Stimulated activated CD4-positive, alpha-beta T cell treated with anti-CD3 and anti-CD28 coated beads, Interleukin-1b, Interleukin-23, amount 100 ng/mL, for 1 hour (primary cell): ENCODE data around the gene GPS1.

Experiments used
- DNase-seq, 2 donors: peaks; one replicate each; pipeline ENCODE4 v3.0.0-alpha.2; 2020; ENCODE audit warnings: low read depth in 2 of 2

Gene GPS1

DNA sequence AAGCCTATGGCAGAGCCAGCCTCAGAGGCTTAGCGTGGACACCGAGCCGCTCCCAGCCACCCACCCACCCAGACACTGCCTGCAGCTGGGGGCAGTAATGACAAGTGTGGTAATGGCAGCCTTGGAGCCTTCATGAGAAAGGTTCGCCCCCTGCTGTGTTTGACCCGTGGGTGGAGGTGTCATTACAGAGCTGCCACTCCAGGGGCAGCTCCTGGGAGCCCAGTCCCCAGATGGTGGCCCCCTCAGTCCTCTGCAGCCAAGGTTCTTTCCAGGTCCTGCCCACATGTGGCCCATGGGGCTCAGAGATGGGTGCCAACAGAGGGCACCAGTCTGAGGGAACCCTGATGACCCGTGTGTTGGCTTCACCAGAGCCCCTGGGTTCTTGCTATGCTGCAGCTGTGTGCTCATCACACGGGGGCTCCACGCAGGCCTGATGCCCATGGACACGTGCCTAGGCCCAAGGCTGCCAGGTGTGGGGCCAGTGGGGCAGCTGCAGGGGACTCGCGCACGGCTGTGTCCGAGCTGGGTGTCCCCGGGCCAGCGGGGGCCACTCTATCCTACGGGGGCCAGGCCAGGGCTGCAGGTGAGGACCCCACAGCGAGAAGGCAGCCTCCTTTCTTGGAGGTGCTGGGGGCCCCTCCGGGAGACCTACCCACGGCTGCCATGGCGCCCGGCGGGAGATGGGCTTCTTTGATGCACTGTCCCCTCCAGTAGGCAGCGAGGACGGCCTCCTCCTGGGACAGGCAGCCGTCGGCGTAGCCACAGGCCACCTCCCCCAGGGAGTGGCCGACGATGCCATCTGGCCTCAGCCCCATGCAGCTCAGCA, 38.2 kb downstream of the GPS1 start:
- DNase-seq = no peak

DNA sequence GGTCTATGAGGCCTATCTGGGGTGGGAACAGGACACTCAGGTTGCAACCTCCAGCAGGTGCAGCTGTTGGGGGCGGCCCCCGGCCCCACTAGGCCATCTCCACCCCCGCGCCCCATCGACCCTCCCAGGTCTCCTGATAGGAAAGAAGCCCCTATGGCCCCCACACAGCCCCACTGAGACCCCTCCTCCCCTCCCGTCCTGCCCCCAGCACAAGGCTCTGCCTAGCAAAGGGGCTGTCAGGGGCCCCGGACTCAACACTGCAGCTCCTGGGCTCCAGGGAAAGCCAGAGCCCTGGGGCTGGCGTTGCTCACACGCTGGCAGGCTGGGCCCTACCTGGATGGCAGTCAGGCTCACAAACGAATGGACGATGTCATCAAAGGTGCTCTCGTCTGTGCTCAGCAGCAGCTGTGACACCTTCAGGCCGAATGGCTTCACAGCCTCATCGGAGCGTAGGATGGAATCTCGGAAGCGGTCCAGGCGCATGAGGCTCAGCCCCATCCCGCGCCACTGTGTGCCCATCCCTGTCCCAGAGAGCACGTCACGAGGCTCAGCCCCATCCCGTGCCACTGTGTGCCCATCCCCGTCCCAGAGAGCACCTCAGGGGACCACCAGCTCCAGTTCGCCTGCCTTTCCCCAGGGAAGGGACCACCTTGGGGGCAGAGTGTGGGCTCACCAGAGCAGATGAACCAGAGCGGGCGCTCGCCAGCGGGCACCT, 39.0 kb downstream of the GPS1 start:
- DNase-seq = no peak

DNA sequence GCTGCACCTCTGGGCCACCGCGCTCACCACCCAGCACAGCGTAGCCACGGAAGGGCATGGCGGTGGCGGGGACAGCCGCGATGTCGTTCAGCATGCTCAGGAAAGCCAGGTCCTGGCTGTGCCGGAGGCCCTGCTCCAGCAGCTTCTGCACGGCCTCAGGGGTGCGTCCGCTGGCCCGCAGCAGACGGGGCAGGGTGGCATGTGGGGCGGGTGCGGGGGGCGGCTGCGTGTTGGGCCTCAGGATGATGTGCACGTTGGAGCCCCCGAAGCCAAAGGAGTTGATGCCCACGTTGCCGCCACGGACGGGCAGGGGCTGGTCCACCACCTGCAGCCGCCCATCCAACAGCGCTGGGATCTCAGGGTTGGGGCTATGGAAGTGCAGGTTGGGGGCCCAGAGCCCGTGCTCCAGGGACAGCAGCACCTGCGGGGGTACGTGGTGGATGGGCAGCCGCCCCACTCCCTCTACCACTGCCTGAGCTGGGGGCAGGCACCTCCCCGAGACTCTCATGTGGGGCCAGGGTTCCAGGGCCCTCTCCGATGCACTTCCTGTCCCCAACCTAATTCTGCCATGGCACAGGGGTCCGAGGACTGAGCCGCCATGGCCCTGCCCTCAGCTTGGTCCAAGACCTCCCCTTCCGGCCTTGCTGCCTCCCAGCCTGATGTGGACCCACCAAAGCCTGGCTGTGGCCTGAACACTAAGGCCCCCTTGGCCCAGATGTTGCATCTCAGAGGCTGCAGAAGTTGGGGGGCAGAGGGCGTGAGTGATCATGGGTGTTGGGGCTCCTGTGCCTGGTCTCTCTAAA, 39.8 kb downstream of the GPS1 start:
- no peak for DNase-seq

DNA sequence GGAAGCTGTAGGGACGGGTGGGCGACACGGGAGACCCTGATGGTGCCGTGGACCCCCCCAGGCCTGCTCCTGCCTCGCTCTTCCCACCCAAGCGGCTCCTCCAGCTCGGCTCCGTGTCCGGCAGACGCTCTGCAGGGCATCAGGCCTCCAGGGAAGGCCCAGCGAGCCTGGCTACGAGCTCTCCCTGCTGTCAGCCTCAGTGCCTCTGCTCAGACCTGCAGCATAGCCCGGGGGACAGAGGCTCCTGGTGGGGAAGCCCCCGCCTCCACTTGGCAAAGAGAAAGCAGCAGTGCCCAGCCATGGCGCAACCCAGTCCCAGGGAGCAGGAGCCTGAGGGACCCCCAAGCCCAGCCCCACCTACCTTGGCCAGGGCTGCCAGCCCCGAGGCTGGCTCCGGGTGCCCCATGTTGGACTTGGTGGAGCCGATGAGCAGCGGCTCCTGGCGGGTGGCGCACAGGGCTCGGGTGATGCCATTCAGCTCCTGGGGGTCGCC, 40.4 kb downstream of the GPS1 start:
- no peak for DNase-seq

DNA sequence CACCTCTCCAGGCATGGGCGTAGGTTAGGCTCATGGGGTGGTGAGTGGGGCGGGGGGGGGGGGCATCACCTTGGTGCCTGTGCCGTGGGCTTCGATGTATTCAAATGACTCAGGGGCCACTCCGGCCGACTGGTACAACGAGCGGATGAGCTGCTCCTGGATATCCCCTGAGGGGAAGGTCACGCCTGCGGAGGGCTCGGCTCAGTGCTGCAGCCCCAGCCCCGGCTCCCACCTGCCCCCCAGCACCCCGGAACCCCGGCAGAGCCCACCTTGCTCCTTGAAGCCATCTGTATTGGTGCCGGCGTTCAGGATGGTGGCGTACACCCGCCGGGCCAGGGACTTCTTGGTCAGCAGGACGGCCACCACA, 40.9 kb downstream of the GPS1 start:
- no peak for DNase-seq

DNA sequence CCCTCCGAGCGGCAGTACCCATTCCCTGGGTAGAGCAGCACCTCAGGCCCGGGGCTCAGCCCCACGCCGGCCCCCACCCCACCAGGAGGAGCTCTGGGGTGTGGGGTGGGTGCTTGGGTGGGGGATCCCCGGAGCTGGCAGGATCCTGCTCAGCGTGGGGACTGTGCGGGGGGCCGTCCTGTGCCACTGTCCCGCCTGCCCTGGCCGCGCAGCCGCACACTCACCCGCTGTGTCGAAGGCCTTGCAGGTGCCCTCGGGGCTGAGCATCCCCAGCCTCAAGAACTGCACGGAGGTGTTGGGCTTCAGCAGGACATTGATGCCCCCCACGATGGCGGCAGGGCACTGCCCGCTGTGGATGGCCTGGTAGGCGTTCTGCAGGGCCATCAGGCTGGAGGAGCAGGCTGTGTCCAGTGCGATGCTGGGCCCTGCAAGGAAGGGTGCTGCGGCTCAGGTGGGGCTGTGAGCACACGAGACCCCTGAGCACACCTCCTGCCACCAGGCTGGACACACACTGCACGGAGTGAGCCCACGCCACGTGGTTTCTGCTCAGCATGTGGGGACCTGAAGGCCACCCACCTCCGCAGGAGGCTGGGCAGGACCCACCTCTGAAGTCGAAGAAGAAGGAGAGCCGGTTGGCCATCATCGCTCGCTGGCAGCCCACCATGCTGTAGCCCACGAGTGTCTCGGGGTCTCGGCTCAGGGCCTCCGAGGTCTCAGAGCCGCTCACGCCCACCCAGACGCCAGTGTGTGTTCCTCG, 41.5 kb downstream of the GPS1 start:
- no peak for DNase-seq

DNA sequence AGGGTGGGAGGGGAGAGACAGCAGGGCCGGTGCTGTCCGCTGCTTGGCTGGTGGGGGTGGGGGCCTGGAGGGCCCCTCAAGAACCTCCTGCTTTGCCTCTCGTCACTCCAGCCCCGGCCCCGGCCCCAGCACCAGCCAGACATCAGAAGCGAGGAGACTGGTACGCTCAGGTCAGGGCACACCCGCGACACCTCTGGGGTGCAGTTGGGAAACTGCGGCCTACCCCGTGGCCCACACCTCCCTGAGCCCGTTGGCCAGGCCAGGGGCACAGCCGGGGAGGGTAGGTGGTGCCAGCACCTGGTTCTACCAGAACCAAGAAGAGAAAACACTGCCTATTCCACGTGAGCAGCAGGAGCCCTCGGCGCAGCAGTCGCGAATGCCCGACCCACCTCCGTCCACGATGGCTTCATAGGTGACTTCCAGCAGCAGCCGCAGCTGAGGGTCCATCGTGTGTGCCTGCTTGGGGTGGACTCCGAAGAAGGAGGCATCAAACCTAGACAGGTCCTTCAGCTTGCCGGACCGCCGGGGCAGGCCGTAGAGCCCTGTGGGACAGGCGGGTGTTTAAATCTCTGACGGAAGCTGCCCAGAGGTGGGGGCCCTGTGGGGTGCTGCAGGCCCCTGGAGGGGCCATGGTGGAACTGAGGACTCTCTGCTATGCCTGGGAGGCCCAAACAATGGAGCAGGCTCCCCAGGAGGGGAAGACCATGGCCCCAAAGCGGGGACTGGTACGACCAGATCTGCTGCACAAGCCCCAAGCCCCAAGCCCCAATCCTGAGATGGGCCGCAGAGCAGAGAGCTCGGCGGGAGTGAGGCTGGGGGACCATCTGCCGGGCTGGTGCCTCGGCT, 43.5 kb downstream of the GPS1 start:
- DNase-seq = no peak

DNA sequence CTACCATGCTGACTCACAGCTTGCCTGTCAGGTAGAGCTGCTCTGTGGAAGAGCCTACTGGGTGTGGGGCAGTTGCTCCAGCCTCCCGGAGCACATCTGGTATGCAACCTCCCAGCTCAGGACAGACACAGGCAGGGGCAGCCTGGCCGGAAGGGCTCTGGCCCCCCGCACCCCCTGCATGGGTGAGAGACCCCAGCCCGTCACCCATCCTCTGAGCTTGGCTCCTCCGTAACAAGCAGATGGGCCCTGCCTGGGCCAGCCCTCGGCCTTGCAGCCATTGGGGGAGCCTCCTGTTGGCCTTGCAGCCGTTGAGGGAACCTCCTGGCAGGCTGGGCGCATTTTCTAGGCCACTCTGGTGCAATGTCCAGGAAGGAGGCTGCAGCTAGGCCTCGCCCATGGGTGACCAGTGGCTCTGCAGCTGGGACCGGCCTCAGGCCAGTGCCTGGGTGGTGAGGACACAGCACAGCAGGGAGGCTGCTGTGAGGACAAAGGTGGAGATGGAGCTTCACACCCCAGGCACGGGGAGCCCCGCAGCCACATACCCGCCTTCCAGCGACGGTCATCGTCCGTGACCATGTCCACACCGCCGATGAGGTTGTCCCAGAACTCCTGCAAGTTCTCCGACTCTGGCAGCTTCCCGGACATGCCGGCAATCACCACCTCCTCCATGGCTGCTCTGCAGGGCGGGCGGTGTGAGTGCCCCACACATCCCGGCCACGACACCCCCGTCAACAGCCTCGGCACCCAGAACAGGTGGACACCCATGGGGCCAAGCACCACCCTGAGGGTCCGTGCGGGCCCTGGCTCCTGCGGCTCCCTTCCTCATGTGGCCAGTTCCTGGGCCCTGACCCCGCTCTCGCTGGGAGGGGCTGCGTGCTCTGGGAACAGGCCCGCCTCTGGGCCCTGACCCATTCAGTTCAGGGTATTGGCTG, 44.3 kb downstream of the GPS1 start:
- DNase-seq = no peak

DNA sequence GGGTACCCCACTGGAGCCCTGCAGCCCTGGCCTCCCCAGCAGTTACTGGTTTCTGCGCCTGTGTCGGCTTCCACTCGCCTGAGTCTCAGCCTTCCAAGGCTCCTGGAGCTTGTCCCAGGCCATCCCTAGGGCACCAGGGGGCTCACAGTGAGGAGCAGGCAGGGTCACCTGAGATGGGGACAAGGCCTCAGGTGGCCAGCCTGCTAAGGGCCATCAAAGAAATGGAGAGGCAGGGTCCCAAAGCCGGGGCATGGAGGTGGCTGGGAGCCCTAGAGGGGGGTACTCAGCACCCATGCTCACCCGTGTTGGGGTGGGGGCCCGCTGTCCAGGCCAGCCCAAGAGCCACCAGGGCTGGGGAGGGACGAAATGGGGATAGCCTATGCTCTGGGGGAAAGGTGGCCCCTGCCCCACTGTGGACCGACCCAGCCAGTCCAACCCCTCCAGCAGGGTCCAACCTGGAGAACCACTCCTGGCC, 45.0 kb downstream of the GPS1 start:
- DNase-seq = no peak

DNA sequence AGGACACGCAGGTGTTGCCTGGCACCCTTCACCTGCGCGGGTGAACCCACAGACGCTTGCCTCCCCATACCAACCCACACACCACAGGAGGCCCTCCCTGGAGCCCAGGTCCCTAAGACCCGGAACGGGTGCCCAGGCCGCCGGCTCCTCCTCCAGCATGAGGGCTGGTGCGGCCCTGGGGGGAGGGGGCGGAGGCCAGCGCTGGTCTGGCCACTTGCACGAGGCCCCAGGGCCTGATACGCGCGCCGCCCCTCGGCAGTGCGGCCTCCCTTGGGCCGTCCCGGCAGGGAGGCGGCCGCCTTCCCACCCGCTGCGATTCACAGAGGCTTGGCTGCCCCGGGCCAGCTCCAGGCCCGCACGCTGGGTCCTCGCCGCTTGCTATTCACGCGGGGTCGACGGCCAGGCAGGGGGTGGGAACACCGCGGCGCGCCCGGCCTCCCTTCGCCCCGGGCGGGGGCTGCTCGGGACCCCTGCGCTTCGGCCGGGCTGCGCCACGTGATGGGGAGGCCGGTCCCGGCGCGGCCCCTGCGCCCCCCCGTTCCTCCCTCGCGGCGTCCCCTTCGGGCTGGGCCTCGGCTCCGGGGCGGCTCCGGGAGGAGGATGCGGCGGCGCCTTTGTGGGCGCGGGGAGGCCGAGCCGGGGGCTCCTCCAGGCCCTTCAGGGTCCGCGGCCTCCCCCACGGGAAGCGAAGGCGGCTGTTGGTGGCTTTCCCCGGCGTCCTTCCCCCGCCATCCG, 45.7 kb downstream of the GPS1 start:
- DNase-seq = peak in 1 of 2 donors; percentile 29

DNA sequence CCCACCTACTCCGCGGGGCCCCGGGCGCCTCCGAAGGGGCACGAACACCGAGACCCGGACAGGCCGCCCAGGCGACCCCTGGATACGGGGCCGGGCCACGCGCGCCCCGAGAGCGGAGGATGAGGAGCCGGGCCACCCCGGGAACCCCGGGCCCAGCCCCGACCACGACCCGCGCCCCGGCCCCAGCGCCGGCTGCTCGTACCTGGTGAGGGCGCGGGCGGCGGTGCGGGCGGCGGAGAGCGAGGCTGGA, 46.1 kb downstream of the GPS1 start:
- DNase-seq = no peak

DNA sequence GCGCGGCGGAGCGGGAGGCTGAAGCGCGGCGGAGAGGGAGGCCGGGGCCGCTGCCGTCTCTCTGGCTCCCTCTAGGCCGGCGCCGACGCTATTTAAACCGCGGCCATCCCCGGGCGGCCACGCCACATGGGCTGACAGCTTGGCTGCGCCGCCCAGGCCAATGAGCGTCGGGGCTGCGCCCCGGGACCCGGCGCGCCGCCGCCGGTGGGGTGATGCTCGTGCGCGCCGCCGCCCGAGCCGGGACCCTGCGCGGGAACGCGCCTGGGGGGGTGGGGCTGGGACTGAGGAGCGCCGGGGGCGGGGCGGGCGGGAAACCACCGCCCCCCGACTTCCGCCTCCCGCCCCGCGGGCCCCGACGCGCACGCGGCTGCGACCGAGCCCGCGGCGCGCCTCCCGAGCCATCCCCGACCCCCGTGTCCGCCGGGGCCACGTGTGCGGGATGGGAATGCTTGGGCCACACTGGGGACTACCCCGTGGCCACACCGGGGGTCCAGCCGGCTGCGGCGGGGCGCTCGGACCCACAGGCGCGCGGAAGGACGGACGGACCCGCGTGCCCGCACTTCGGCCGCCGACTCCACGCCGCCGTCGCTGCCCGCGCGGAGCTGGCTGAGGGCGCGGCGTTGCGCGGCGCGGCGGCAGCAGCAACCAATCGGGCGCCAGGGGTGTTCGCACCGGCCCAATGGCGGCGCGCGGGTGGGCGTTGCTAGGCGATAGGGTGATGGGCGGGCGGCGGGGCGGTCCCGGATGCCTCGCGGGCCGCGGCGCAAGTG, 46.7 kb downstream of the GPS1 start, which contains the start of gene FASN:
FASN (minus strand) TSS at position 68 of the 770 bp plus-strand sequence. CDS start 1,791 bp downstream, outside the sequence.
- peak; percentile 82 to 93 for DNase-seq

DNA sequence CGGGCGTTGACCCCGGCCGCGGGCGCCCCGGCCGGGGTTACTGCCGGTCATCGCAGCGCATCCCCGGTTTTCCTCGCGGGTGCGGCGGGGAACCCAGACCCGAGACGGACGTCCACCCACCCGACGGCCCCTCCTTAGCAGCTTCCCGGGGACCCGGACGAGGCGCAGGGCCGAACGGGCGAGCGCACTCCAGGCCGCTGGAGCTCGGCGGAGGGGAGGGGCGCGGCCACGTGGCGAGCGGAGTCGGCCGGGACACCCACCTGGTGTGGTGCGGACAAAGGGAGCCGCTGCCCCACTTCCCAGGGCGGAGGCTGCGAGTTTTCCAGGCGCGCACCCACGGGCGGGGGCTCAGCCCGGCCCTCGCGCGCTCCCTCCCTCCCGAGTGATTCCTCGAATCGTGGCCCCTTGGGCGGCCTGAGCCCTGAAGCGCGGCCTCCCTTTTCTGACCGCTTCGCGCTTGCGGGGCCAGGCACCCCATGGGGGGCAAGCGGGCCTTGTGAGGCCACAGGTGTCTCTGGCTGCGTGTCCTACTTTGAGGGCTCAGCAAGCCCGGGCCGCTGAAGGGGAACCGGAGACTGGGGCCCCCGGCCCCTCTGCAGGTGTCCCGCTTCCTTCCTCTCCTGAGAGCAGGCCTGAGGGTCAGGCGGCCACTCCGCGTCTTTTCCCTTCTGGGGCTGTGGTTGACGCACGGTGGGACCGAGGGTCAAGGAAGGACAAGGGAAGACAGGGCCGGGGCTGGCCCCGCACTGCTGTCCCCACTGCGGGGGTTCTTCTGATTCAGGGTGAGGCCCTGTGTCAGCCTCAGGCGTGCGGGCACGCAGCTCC, 47.5 kb downstream of the GPS1 start:
- no peak for DNase-seq

DNA sequence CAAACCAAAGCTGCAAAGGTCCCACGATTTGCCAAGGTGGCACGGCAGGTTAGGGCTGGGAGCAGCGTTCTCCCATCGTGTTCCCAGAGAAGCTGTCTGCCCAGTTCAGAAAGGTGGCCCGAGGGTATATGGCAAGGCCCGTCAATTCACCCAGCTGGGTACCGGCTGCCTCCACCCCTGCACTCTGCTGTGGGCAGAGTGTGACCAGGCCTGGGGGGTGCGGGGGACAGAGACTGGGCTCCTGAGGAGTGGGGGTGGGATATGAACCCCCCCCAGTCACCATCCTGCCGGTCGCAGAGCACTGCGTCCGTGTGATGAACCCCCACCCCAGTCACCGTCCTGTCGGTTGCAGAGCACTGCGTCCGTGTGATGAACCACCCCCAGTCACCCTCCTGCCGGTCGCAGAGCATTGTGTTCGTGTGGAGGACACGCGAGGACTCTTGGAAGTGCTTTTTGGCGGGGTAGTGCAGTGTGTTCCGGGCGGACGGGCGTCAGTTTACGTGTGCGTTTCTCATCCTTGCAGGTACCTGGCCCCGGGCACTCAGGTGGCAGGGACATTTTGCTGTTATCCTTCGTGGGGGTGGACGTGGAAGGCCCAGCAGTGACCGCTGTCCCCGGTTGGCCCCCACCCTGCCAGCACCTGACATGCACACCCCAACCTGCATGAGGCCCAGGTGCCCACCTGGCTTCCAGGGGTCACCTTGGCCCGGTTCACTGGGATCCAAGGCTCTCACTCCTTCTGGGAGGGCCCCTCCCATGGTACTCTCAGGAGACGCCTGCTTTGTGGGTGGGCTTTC, 49.0 kb downstream of the GPS1 start:
- DNase-seq = no peak

DNA sequence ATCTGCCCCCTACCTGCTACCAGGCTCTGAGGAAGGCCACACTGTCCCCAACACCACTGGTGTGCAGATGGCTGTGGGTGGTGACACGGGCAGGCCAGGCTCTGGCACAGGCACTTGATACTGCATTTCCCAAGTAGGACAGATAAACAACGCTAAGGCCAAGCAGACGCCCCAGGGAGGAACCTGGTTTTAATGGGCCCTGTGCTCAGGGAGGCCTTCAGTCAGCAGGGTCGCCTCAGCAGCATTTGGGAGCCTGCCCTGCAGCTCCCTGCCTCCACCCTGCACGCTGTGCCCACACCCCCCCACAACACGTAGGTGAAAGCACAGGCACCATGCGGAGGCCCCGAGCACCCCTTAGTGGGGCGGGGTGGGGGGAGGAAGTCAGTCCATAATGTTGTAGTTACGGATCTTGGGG, 49.6 kb downstream of the GPS1 start:
- DNase-seq = no peak
